Measurements from ENCODE around the gene MRAS. TPM values are rescaled to one million over a fixed set of nuclear protein-coding genes. Genes with fewer than 3 reads are reported as not detected.

Gene MRAS
- total and polyA plus RNA-seq, 9 donors = 44.0 to 71.8 (median 59.7) TPM

- Histone ChIP-seq H3K27ac (ENCODE audit: low read length) (no peak overlapping the region), H3K27me3 (ENCODE audit: control insufficient read depth, insufficient read depth, low read length) (no peaks in the 10 kb centered on the region), H3K4me1 (ENCODE audit: control insufficient read depth, insufficient read depth, low read length) (peaks cover 17% of the 10 kb centered on the region), H3K36me3 (ENCODE audit: control insufficient read depth, insufficient read depth, low read length) (peaks cover 2% of the 10 kb centered on the region), H3K4me3 (ENCODE audit: low read length) (no peak overlapping the region), H3K9me3 (replicated peaks; ENCODE audit: control insufficient read depth, low read depth, low read length) (no peaks in the 10 kb centered on the region)
- 96% methylated on average over 3 of the region's 3 CpGs for WGBS (ENCODE audit: insufficient coverage)
- DNase-seq = no peak
These were observed 36.2 kb downstream of the MRAS start for GRCh38 chr3:138384531-138384930.

DNA sequence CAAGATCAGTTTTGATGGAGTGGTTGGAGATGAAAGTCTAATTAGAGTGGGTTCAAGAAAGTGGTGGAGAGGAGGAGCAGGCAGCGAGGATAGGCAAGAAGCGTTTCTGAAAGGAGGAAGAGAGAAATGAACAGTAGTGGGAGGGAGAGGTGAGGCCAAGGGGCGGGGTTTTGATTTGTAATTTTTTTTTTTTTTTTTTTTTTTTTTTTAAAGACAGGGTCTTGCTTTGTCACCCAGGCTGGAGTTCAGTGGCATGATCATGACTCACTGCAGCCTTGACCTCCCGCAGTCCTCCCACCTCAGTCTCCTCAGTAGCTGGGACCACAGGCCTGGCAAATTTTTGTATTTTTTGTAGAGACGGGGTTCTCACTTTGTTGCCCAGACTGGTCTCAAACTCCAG is 36.6 kb downstream of the MRAS start:
- H3K4me1 ChIP-seq (ENCODE audit: control insufficient read depth, insufficient read depth, low read length) = peaks cover 20% of the 10 kb centered on the region
- peaks cover 2% of the 10 kb centered on the region for H3K36me3 ChIP-seq (ENCODE audit: control insufficient read depth, insufficient read depth, low read length)
- DNase-seq = no peak
- WGBS (ENCODE audit: insufficient coverage) = 100% methylated on average over 1 of the region's 5 CpGs
- no peaks in the 10 kb centered on the region for H3K27me3 ChIP-seq (ENCODE audit: control insufficient read depth, insufficient read depth, low read length)
- no peak overlapping the region for H3K27ac ChIP-seq (ENCODE audit: low read length)
- no peak overlapping the region for H3K4me3 ChIP-seq (ENCODE audit: low read length)
- H3K9me3 ChIP-seq (replicated peaks; ENCODE audit: control insufficient read depth, low read depth, low read length) = no peaks in the 10 kb centered on the region

- Histone ChIP-seq H3K4me3 (ENCODE audit: low read length) (no peak overlapping the region), H3K4me1 (ENCODE audit: control insufficient read depth, insufficient read depth, low read length) (peaks cover 6% of the 10 kb centered on the region)
- no peak for DNase-seq
These were observed 40.8 kb downstream of the MRAS start for GRCh38 chr3:138389144-138389601.

DNA sequence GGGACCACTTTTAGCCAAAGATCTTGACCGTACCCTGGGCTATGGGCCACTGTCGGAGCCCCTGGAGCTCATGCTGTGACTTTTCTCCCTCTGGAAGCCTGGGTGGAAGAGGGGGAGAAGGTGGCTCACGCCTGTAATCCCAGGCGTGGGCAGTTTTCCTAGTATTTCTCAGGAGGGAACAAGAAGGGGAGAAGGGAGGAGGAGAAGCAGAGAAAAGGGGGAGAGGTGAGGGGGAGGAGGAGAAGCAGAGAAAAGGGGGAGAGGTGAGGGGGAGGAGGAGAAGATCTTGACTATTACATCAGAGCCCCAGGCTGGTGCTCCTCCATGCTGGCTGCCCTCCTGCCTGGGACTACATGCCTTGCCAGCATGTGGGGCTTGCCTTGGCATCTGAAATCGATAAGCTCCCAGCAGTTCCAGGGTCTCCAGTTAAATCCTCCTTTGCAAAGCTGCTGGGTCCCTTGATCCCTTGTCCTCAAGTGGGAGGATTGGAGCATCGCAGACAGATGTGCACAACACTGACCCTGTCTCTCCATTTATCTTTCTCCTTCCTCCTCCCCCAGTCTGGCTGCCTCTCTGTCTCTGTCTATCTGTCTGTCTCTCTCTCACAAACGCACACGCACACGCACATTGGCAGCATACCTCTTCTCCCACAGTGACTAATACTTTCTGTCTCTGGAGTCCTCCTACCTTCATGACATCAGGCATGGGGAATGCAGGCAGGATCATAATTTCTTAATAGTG is 41.6 kb downstream of the MRAS start:
- no peak overlapping the region for H3K27ac ChIP-seq (ENCODE audit: low read length)
- no peaks in the 10 kb centered on the region for H3K36me3 ChIP-seq (ENCODE audit: control insufficient read depth, insufficient read depth, low read length)
- no peaks in the 10 kb centered on the region for H3K27me3 ChIP-seq (ENCODE audit: control insufficient read depth, insufficient read depth, low read length)
- no peaks in the 10 kb centered on the region for H3K9me3 ChIP-seq (replicated peaks; ENCODE audit: control insufficient read depth, low read depth, low read length)
- WGBS (ENCODE audit: insufficient coverage) = 37% methylated on average over 8 of the region's 9 CpGs
- no peak for DNase-seq
- no peak overlapping the region for H3K4me3 ChIP-seq (ENCODE audit: low read length)
- H3K4me1 ChIP-seq (ENCODE audit: control insufficient read depth, insufficient read depth, low read length) = peaks cover 6% of the 10 kb centered on the region

More at GRCh38 chr3:138389144-138389601, 40.8 kb downstream of the MRAS start:
- no peak overlapping the region for H3K27ac ChIP-seq (ENCODE audit: low read length)
- no peaks in the 10 kb centered on the region for H3K36me3 ChIP-seq (ENCODE audit: control insufficient read depth, insufficient read depth, low read length)
- no peaks in the 10 kb centered on the region for H3K27me3 ChIP-seq (ENCODE audit: control insufficient read depth, insufficient read depth, low read length)
- WGBS (ENCODE audit: insufficient coverage) = 91% methylated on average over 6 of the region's 6 CpGs
- no peaks in the 10 kb centered on the region for H3K9me3 ChIP-seq (replicated peaks; ENCODE audit: control insufficient read depth, low read depth, low read length)

DNA sequence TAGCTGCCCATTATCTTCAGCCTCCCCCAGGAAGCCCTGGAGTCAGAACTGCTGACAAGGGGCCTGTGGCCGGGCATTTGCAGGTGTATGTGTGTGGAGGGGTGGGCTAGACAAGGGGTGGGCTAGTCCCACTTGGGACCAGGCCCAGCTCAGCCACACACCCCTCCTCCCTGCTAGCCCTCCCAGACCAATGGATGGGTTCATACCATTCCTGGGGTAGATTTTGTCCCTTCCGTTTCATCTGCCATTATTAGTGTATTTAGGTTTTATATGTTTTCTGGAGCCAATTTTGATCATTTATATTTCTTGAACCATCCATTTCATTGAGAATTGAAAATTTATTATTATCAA is 42.2 kb downstream of the MRAS start:
- no peak for DNase-seq
- WGBS (ENCODE audit: insufficient coverage) = no CpG with 5 or more reads among the region's 2 CpGs
- Histone ChIP-seq H3K27ac (ENCODE audit: low read length) (no peak overlapping the region), H3K4me3 (ENCODE audit: low read length) (no peak overlapping the region), H3K27me3 (ENCODE audit: control insufficient read depth, insufficient read depth, low read length) (no peaks in the 10 kb centered on the region), H3K4me1 (ENCODE audit: control insufficient read depth, insufficient read depth, low read length) (peaks cover 6% of the 10 kb centered on the region), H3K36me3 (ENCODE audit: control insufficient read depth, insufficient read depth, low read length) (no peaks in the 10 kb centered on the region), H3K9me3 (replicated peaks; ENCODE audit: control insufficient read depth, low read depth, low read length) (no peaks in the 10 kb centered on the region)

DNA sequence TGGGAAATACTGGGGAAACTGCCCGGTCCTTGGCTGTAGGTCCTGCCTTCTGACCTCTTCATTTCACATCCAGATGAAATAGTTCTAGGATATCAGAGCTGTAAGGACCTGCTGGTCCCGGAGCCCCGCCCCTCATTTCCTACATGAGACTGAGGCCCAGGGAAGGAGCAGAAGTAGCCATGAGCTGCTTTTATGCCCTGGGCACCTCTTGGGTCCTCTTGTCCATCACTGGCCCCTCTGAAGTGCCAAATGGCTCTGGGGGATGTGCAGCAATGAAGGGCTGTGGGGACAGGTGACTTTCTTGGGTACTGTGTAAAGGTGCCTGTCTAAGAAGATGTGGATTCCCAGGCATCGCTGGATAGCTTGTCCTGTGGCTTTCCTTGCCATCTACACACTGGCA is 45.8 kb downstream of the MRAS start:
- Histone ChIP-seq H3K27ac (ENCODE audit: low read length) (no peak overlapping the region), H3K27me3 (ENCODE audit: control insufficient read depth, insufficient read depth, low read length) (no peaks in the 10 kb centered on the region), H3K4me3 (ENCODE audit: low read length) (no peak overlapping the region), H3K9me3 (replicated peaks; ENCODE audit: control insufficient read depth, low read depth, low read length) (no peaks in the 10 kb centered on the region), H3K36me3 (ENCODE audit: control insufficient read depth, insufficient read depth, low read length) (peaks cover 15% of the 10 kb centered on the region), H3K4me1 (ENCODE audit: control insufficient read depth, insufficient read depth, low read length) (peaks cover 6% of the 10 kb centered on the region)
- no peak for DNase-seq
- WGBS (ENCODE audit: insufficient coverage) = 81% methylated on average over 3 of the region's 4 CpGs

DNA sequence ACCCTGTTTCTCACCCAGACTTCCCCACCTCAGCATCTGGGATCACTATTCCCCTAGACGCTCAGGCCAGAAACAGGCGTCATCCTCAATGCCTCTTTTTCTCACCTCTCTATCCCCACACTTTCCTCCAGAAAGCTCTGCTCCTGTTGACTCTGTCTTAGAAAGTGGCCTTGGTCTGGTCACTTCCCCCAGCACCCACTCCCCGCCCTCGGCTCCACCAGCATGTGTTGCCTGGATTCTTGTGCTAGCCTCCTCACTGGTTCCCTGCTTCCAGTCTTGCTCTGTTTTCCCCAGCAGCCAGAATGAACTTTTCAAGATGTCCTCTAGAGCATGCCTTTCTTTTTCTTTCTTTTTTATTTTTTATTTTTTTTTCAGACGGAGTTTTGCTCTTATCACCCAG is 46.3 kb downstream of the MRAS start:
- Histone ChIP-seq H3K9me3 (replicated peaks; ENCODE audit: control insufficient read depth, low read depth, low read length) (no peaks in the 10 kb centered on the region), H3K27me3 (ENCODE audit: control insufficient read depth, insufficient read depth, low read length) (no peaks in the 10 kb centered on the region), H3K4me1 (ENCODE audit: control insufficient read depth, insufficient read depth, low read length) (peaks cover 4% of the 10 kb centered on the region), H3K27ac (ENCODE audit: low read length) (no peak overlapping the region), H3K4me3 (ENCODE audit: low read length) (no peak overlapping the region), H3K36me3 (ENCODE audit: control insufficient read depth, insufficient read depth, low read length) (peaks cover 15% of the 10 kb centered on the region)
- WGBS (ENCODE audit: insufficient coverage) = 90% methylated on average over 3 of the region's 5 CpGs
- DNase-seq = no peak

DNA sequence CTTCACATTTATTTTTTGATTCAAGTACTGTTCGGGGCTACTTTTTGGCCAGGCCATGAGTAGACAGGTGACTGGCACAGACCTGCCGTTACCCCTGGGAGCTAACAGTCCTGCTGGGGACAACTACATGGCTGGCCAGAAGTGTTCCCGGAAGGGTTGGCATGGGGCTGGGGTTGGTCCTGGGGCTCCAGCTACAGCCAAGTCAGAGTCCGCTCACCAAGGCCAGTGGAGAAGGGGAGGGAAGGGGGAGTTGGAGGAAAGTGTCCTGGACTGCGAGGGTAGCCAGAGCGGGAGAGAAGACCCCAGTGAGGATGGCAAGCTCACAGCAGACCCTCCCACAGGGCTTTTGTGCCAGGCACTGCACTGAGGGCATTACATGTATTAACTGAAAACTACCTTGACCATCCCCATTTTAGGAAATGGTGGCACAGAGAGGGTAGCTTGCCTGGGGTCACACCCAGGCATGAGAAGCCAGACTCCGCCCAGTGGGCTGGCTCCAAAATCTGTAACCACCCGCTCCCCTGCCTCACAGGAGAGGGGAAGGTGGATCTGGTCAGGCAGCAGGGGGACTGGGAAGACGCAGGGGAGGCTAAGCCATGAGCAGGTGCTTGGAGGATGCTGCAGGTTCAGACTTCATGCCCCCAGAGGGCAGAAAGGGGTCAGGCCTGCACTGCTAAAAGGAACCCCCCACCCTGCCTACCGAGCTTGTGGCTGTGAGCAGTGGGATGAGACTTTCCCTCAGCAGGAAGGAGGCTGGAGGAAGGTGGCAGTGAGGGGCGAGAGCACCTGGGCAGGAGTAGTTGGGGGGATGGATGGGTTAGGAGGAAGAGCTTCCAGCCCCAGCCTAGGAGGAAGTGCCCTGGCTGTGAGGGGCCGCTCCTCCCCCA is 47.7 kb downstream of the MRAS start:
- WGBS (ENCODE audit: insufficient coverage) = 96% methylated on average over 7 of the region's 12 CpGs
- Histone ChIP-seq H3K9me3 (replicated peaks; ENCODE audit: control insufficient read depth, low read depth, low read length) (no peaks in the 10 kb centered on the region), H3K4me3 (ENCODE audit: low read length) (no peak overlapping the region), H3K4me1 (ENCODE audit: control insufficient read depth, insufficient read depth, low read length) (peaks cover 3% of the 10 kb centered on the region), H3K36me3 (ENCODE audit: control insufficient read depth, insufficient read depth, low read length) (peaks cover 24% of the 10 kb centered on the region), H3K27me3 (ENCODE audit: control insufficient read depth, insufficient read depth, low read length) (no peaks in the 10 kb centered on the region), H3K27ac (ENCODE audit: low read length) (no peak overlapping the region)
- DNase-seq = no peak

DNA sequence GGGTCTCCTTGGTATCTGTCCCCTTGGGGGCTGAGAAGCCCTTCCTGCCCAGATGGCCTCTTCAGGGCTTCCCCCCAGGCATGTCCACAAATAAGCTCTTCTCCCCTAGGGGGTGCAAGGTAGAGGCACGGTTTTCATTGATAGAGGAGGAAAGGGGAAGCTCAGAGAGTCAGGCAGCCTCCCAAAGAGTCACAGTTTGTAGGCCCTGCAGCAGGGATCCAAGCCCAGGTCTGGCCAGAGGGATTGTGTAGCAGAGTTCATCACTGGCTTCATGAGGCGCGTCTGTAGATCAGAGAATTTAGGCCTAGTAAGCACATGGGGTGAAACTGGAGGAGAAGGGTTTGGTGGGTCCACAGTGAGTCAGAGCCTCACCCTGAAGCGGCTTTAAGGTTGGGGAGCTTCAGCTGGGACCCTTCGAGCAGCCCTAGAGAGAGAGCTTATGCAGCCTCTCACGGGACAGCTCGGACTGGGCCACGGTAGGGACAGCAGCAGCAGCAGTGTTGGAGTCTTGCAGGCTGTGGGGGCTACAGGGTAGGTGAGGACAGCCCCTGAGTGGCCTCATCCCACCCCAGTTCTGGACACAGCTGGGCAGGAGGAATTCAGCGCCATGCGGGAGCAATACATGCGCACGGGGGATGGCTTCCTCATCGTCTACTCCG is 48.5 kb downstream of the MRAS start:
- 80% methylated on average over 13 of the region's 14 CpGs for WGBS (ENCODE audit: insufficient coverage)
- H3K9me3 ChIP-seq (replicated peaks; ENCODE audit: control insufficient read depth, low read depth, low read length) = no peaks in the 10 kb centered on the region
- no peak overlapping the region for H3K27ac ChIP-seq (ENCODE audit: low read length)
- H3K4me1 ChIP-seq (ENCODE audit: control insufficient read depth, insufficient read depth, low read length) = peaks cover 3% of the 10 kb centered on the region
- H3K27me3 ChIP-seq (ENCODE audit: control insufficient read depth, insufficient read depth, low read length) = no peaks in the 10 kb centered on the region
- peaks cover 26% of the 10 kb centered on the region for H3K36me3 ChIP-seq (ENCODE audit: control insufficient read depth, insufficient read depth, low read length)
- no peak overlapping the region for H3K4me3 ChIP-seq (ENCODE audit: low read length)
- DNase-seq = no peak

DNA sequence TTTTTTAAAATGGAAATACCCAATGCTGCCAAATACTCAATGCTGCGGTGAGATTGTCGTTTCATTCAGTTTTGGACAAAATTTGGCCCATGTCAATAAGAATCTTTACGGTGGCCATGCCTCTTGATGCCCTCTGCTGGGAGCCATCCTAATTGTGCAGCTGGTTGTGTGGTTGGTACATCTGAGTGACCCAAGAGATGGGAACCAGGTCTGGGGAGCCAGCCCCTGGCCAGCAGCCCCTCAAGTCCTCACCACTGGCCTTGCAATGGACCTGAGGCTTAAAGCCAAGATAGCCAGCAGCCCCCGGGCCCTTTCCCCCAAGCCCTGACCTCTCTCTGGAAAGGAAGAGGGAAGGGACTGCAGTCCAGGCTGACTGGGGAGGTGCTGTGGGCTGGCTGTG is 49.6 kb downstream of the MRAS start:
- H3K9me3 ChIP-seq (replicated peaks; ENCODE audit: control insufficient read depth, low read depth, low read length) = no peaks in the 10 kb centered on the region
- H3K4me1 ChIP-seq (ENCODE audit: control insufficient read depth, insufficient read depth, low read length) = peaks cover 3% of the 10 kb centered on the region
- H3K4me3 ChIP-seq (ENCODE audit: low read length) = no peak overlapping the region
- peaks cover 36% of the 10 kb centered on the region for H3K36me3 ChIP-seq (ENCODE audit: control insufficient read depth, insufficient read depth, low read length)
- no peaks in the 10 kb centered on the region for H3K27me3 ChIP-seq (ENCODE audit: control insufficient read depth, insufficient read depth, low read length)
- no CpG with 5 or more reads among the region's 4 CpGs for WGBS (ENCODE audit: insufficient coverage)
- no peak for DNase-seq
- H3K27ac ChIP-seq (ENCODE audit: low read length) = no peak overlapping the region

Measured in muscle of leg (tissue), 11 donors.